ENCODE data around the gene NRG3. TPM values are rescaled to one million over a fixed set of nuclear protein-coding genes. Genes with fewer than 3 reads are reported as not detected.

NRG3 gene
- total RNA-seq, 2 experiments from 2014 or later = not detected

DNA sequence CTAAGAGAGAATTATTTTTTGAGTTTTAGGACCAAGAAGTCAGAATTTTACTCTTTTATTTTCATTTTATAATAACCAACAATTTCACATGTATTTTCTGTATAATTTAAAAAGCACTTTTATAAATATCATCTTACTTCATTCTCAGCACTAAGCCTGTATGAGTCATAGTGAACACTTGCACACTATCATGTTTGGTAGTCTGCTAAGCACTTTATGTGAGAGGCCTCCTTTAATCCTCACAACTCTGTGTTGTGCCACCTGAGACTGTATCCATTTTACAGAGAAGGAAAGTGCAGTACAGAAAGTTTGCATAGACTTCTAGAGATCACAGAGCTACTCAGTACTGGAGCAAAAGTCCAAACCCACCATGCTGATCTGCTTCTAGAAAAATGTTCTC, 939.6 kb downstream of the NRG3 start:
- no peaks in the 10 kb centered on the region for H3K4me1 Mint-ChIP-seq
- no peak overlapping the region for H3K4me3 Mint-ChIP-seq
- ATAC-seq (no peak), DNase-seq (no peak)
- no peaks in the 10 kb centered on the region for H3K36me3 Mint-ChIP-seq
- H3K27me3 Mint-ChIP-seq = no peaks in the 10 kb centered on the region
- H3K9me3 Mint-ChIP-seq (ENCODE audit: low read depth) = peaks cover 10% of the 10 kb centered on the region
- H3K27ac Mint-ChIP-seq = no peak overlapping the region
- CTCF ChIA-PET = no interaction called here

DNA sequence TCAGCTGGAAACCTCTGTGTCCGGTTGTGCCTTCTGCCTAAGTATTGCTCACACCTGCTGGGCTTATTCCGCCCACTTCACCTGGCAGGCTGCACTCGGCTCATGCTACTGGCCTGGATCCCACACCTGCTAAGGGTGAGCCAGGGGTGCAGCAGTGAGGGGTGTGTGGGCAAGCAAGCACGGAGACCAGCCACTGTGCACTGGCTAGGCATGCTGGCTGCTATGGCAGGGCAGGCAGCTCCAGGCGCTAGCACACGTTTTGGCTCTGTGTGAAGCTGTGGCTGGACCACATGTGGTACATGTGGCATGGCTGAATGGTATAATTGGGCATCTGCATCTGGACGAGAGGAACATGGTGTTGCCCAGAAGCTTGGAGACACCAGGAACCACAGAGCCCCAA, 940.7 kb downstream of the NRG3 start:
- Mint-ChIP-seq H3K9me3 (ENCODE audit: low read depth) (peaks cover 10% of the 10 kb centered on the region), H3K27me3 (no peaks in the 10 kb centered on the region), H3K4me3 (no peak overlapping the region), H3K36me3 (no peaks in the 10 kb centered on the region), H3K27ac (no peak overlapping the region), H3K4me1 (no peaks in the 10 kb centered on the region)
- ATAC-seq (no peak), DNase-seq (no peak)
- CTCF ChIA-PET = no interaction called here

DNA sequence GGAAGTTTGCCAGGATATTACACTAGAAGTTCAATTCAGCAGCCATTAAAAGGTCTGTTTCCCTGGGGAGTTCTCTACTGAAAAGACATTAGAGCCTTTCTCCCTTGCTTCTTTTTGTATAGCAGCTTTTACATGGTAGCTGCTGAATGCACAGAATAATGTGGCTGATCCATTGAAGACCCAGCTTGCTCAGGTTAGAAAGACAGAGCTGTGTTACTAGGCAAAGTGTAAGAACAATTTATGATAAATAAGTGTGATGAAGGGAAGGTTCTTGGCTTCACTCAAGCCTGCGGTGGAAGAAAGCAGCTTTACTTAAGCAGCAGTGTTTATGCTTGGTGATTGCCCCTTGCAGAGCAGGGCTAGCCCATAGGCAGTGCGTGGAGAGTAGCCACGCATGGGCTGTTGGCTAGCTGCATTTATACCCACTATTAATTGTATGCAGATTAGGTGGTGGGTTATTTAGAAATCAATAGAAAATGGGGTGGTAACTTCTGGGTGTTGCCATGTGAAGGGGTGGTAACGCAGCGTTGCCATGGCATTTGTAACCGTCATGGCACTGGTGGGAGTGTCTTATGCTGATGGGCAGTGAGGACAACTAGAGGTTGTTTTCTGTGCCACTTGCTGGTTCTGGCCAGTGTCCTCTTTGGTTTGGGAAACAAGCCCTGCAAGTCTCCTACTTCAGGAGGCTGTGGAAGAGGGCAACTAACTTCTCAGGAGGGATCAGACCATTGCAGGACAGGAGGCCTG, 942.9 kb downstream of the NRG3 start:
- Mint-ChIP-seq H3K9me3 (ENCODE audit: low read depth) (peaks cover 10% of the 10 kb centered on the region), H3K4me3 (no peak overlapping the region), H3K36me3 (no peaks in the 10 kb centered on the region), H3K4me1 (no peaks in the 10 kb centered on the region), H3K27me3 (no peaks in the 10 kb centered on the region), H3K27ac (no peak overlapping the region)
- CTCF ChIA-PET = interaction anchor here (1.2 kb wide), 1 partner anchor 8 kb away, joined by 3 read pairs; no protein-coding TSS in a partner anchor
- ATAC-seq (no peak), DNase-seq (no peak)

DNA sequence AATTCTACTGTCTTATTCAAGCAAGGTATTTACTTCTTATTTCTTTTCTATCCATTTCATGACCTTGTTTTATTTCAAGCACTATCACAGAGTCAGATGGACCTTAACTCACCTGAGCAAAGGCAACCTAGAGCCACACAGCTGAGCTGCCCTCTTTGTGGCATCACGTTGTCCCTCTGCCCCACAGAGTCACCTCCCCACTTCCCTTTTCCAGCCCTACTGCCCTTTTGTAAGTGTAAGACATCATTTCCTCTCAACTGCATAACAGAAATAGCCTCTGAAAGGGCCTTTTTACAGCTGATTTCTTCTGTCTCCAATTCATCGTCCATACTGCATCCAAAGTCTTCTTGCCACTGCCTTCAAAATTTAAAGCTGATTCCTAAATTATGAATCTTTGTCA, 946.0 kb downstream of the NRG3 start:
- no peak for DNase-seq
- Mint-ChIP-seq H3K36me3 (no peaks in the 10 kb centered on the region), H3K4me3 (no peak overlapping the region), H3K27me3 (no peaks in the 10 kb centered on the region), H3K27ac (no peak overlapping the region), H3K4me1 (no peaks in the 10 kb centered on the region), H3K9me3 (ENCODE audit: low read depth) (peaks cover 2% of the 10 kb centered on the region)
- CTCF ChIA-PET = no interaction called here
- no peak for ATAC-seq

DNA sequence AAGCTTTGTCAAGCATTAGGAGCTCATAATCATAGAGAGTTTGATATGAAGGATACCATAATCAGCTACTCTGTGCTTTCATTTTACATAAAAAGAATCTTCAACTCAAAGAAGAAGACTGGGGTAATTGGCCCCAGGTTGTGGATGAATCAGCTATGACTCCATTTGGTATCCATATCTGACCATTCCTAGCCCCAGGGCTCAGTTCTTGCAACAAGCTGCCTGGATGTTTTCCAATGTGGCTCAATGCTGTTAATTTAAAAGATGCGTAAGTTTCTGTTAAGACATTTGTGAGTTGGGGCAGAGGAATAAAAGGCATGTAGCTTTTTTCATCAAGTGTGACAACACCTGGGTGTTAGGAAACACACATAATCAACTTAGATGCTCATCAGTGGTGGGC, 951.1 kb downstream of the NRG3 start:
- Mint-ChIP-seq H3K4me1 (no peaks in the 10 kb centered on the region), H3K9me3 (ENCODE audit: low read depth) (peaks cover 2% of the 10 kb centered on the region), H3K4me3 (no peak overlapping the region), H3K27ac (no peak overlapping the region), H3K36me3 (no peaks in the 10 kb centered on the region), H3K27me3 (no peaks in the 10 kb centered on the region)
- DNase-seq (no peak), ATAC-seq (no peak)
- CTCF ChIA-PET = interaction anchor here (1.0 kb wide), 1 partner anchor 9 kb away, joined by 3 read pairs; no protein-coding TSS in a partner anchor

DNA sequence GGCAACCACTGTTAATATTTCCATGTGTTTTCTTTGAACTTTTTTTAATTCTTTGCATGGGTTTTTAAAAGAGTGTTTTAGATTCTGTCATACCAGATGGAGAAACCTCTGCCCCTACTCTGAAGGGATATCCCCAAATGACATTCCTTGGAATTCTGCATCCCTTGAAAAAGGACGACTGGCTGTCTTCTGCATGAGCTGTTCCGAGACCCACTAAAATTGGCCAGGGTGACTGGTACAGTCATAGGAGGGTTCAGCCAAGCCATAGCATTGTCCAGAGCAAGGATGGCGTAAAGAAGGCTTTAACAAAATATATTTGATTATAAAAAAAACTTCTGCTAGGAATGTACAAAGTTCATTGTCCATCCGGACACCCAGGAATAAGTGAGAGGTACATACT, 952.9 kb downstream of the NRG3 start:
- CTCF ChIA-PET = no interaction called here
- no peaks in the 10 kb centered on the region for H3K36me3 Mint-ChIP-seq

DNA sequence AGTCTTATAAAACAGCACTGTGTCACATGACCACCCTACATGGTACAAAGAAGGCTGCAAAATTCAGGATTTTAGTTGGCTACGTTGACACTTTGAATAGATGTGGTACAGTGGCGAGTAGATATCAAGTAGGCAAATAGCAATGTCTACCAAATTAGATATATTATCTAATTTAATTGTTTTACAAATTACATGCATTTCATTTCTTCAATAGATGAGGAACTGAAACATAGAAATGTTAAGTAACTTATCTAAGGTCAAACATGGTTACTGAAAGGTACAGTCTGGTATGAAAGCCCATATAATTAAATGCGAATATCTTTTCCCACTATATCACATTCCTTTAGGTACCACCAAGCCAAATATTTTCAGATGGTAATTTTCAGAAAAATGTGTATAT, 972.2 kb downstream of the NRG3 start:
- Mint-ChIP-seq H3K4me3 (no peak overlapping the region), H3K27me3 (no peaks in the 10 kb centered on the region), H3K9me3 (ENCODE audit: low read depth) (peaks cover 8% of the 10 kb centered on the region), H3K4me1 (no peaks in the 10 kb centered on the region), H3K36me3 (no peaks in the 10 kb centered on the region), H3K27ac (no peak overlapping the region)
- ATAC-seq (no peak), DNase-seq (no peak)
- CTCF ChIA-PET = no interaction called here

More for the DNA sequence above, 952.9 kb downstream of the NRG3 start:
- Mint-ChIP-seq H3K27me3 (no peaks in the 10 kb centered on the region), H3K27ac (no peak overlapping the region), H3K9me3 (ENCODE audit: low read depth) (peaks cover 2% of the 10 kb centered on the region), H3K4me1 (no peaks in the 10 kb centered on the region), H3K4me3 (no peak overlapping the region)
- DNase-seq (no peak), ATAC-seq (no peak)

DNA sequence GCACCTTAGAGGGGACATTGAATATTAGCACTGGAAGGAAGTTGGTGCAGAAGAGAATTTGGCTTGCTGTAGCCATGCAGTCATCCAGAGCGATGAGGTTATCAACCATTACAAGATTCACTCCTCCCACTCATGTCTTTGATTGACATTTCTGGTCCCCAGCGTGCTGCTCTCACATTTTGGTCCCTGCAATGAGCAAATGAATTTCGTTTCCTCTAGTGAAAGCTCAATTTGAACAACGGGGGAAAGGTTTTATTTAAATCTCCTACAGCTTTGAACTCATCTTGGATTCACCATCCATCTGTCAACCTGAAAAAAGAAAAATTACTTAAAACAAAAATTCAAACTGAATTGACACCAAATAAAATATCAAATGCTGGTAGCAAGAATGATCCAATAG, 975.2 kb downstream of the NRG3 start:
- Mint-ChIP-seq H3K27me3 (no peaks in the 10 kb centered on the region), H3K4me1 (no peaks in the 10 kb centered on the region), H3K4me3 (no peak overlapping the region), H3K27ac (no peak overlapping the region), H3K36me3 (no peaks in the 10 kb centered on the region), H3K9me3 (ENCODE audit: low read depth) (peaks cover 6% of the 10 kb centered on the region)
- DNase-seq (no peak), ATAC-seq (no peak)
- CTCF ChIA-PET = no interaction called here

DNA sequence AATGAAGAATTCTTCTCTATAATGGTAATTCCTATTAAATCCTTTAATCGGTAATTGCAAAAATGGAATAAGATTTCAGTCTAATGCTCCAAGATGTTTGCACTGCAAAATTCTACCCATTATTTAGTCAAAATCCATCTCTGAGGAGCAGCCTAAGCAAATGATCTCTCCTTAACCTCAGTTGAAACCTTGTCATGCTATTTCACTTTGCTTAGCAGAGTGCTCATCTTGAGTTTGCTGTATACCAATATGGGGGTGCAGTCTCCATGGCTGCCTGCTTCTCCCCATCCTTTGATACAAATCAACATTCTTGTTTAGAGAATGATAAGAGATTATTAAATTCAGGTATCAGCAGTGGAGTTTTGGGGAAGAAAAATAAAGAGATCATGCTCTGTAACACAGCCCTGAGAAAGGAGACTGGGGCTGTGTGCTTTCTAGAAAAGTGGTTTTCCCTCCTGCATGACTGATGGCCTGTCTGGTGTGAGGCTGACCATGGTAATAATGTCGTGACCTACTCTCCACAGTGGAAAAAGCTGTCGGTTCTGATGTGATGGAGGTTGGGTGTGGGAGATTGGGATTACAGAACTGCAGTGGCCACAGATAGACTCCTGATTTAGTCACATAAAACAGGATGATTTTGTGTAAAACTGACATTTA, 982.1 kb downstream of the NRG3 start:
- DNase-seq = no peak
- Mint-ChIP-seq H3K4me1 (no peaks in the 10 kb centered on the region), H3K36me3 (no peaks in the 10 kb centered on the region), H3K27ac (no peak overlapping the region), H3K4me3 (no peak overlapping the region), H3K9me3 (ENCODE audit: low read depth) (peaks cover 2% of the 10 kb centered on the region), H3K27me3 (no peaks in the 10 kb centered on the region)
- CTCF ChIA-PET = no interaction called here
- no peak for ATAC-seq

DNA sequence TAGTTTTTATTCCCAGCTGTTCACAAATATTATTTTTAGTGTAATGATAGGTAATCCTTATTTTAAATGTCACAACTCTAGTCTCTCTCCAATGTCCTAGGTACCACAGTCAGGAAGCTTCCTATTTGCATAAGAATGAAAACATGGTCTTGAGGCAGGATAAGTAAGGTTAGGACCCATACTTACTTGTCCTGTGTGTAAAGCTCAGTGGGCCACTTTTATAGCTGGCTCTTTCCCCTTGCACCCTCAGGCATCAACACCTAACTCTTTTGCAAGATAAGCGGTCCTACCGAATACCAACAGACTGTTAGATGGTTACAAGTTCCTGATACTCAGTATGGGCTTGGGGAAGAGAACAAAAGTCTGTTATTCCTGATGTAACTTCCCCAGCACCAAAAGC, 986.9 kb downstream of the NRG3 start:
- no peaks in the 10 kb centered on the region for H3K36me3 Mint-ChIP-seq
- CTCF ChIA-PET = no interaction called here
- H3K27me3 Mint-ChIP-seq = no peaks in the 10 kb centered on the region
- H3K27ac Mint-ChIP-seq = no peak overlapping the region
- DNase-seq (no peak), ATAC-seq (no peak)
- H3K9me3 Mint-ChIP-seq (ENCODE audit: low read depth) = peaks cover 4% of the 10 kb centered on the region
- no peaks in the 10 kb centered on the region for H3K4me1 Mint-ChIP-seq
- H3K4me3 Mint-ChIP-seq = no peak overlapping the region

DNA sequence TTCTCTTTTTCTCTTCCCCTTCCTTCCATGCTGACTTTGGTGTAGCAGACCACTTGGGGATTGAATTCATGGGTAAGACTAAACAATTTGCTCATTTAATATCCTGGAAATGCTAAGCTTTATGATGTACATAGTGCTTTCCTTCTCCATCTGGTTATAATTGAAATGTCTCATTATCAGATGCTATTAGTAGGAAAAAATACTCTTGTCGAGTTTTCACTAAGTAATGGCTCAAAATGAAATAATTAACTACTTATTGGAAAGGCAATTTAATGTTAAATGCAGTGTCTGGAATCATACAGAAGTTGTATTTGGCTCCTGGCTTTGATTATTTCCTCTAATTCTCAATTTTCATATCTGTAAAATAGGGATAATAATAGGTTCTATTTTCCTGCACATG, 990.4 kb downstream of the NRG3 start:
- Mint-ChIP-seq H3K4me1 (no peaks in the 10 kb centered on the region), H3K9me3 (ENCODE audit: low read depth) (peaks cover 8% of the 10 kb centered on the region), H3K27ac (no peak overlapping the region), H3K36me3 (no peaks in the 10 kb centered on the region), H3K27me3 (no peaks in the 10 kb centered on the region), H3K4me3 (no peak overlapping the region)
- DNase-seq (no peak), ATAC-seq (no peak)
- CTCF ChIA-PET = no interaction called here

DNA sequence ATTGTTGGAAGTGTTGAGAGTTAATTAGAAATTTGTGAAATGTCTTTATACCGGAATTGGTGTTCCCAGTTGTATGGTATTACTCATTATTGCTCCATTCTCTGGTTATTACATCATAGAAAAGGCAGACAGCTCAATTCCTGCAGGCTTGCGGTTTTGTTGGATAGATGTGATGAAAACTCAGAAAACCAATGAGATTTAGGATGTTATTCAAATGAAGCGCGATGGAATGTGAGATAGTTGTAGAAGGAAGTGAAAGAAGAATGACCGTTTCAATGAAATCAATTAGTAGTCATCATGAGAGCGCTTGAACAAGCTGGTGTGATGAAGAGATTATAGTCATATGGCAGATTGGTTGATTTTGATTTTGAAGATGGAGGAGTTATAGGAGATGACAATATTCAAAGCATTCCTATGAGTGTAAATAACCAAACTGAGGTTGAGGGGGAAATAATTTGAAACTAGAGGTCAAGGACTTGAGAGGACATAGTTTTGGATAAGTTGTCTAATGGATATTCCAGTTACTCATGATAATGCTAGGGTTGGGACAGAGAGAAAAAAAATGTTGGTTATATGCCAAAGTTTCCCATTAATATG, 991.5 kb downstream of the NRG3 start:
- H3K27me3 Mint-ChIP-seq = no peaks in the 10 kb centered on the region
- peaks cover 8% of the 10 kb centered on the region for H3K9me3 Mint-ChIP-seq (ENCODE audit: low read depth)
- no peak for ATAC-seq
- H3K27ac Mint-ChIP-seq = no peak overlapping the region
- no peak for DNase-seq
- H3K36me3 Mint-ChIP-seq = no peaks in the 10 kb centered on the region
- H3K4me1 Mint-ChIP-seq = no peaks in the 10 kb centered on the region
- no peak overlapping the region for H3K4me3 Mint-ChIP-seq
- CTCF ChIA-PET = no interaction called here

DNA sequence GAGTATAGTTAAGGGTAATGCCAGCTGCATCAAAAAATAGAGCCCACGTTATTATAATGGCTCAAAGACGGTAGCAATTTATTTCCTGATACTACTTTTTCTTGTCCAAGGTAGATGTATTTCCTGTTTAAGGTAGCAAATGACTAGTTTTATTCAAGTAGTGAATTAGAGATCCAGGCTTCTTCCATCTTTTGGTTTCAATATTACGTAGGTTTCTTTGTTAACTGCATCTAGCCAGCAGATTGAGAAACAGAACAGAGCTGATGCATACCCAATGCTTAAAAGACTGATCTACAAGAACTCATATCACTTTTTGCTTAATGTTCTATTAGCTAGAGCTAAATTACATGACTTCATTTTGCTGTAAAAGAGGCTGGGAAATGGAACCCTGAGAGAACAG, 992.1 kb downstream of the NRG3 start:
- ATAC-seq (no peak), DNase-seq (no peak)
- CTCF ChIA-PET = no interaction called here
- H3K36me3 Mint-ChIP-seq = no peaks in the 10 kb centered on the region
- H3K27me3 Mint-ChIP-seq = no peaks in the 10 kb centered on the region
- no peak overlapping the region for H3K4me3 Mint-ChIP-seq
- H3K4me1 Mint-ChIP-seq = no peaks in the 10 kb centered on the region
- H3K9me3 Mint-ChIP-seq (ENCODE audit: low read depth) = peaks cover 8% of the 10 kb centered on the region
- H3K27ac Mint-ChIP-seq = no peak overlapping the region

DNA sequence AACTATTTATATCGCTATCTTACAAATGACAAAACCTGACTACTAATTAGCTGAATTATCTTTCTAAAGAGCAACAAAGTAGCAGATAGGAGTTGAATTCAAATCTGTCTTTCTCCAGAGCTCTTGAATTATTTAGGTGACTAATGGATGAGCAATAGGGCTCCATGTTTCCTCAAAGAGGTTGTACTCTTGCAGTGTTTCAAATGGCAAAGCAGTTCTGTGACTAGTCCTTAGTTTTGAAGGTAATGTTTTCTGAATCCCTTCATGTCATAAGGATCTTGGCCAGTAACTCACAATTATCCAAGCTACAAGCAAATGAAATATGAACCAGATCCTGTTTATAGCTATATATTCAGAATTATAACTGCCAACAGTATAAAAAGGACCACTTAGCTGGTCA, 999.7 kb downstream of the NRG3 start:
- H3K4me3 Mint-ChIP-seq = no peak overlapping the region
- H3K36me3 Mint-ChIP-seq = no peaks in the 10 kb centered on the region
- no peak overlapping the region for H3K27ac Mint-ChIP-seq
- ATAC-seq (no peak), DNase-seq (no peak)
- H3K9me3 Mint-ChIP-seq (ENCODE audit: low read depth) = peaks cover 3% of the 10 kb centered on the region
- CTCF ChIA-PET = no interaction called here
- no peaks in the 10 kb centered on the region for H3K27me3 Mint-ChIP-seq
- H3K4me1 Mint-ChIP-seq = no peaks in the 10 kb centered on the region
